Glutamatergic neuron (in vitro differentiated cells): ENCODE results near the gene VWA3B. TPM values are rescaled to one million over a fixed set of nuclear protein-coding genes. Genes with fewer than 3 reads are reported as not detected.

Experiments used
- DNase-seq: peaks from one replicate; pipeline ENCODE4 v3.0.0; 2022
- H3K27ac Mint-ChIP-seq: one replicate; pipeline ENCODE4 v1.8.0; 2020; ENCODE audit warnings: mild to moderate bottlenecking, mixed read lengths, inconsistent platforms; ENCODE audit not compliant: unreplicated experiment
- H3K27me3 Mint-ChIP-seq: one replicate; pipeline ENCODE4 v1.8.0; 2020; ENCODE audit warnings: mild to moderate bottlenecking, moderate library complexity, mixed read lengths, inconsistent platforms; ENCODE audit not compliant: unreplicated experiment
- H3K36me3 Mint-ChIP-seq: one replicate; pipeline ENCODE4 v1.8.0; 2020; ENCODE audit warnings: mild to moderate bottlenecking, mixed read lengths, inconsistent platforms; ENCODE audit not compliant: unreplicated experiment
- H3K4me1 Mint-ChIP-seq: one replicate; pipeline ENCODE4 v1.8.0; 2020; ENCODE audit warnings: mild to moderate bottlenecking, low read depth, mixed read lengths, inconsistent platforms; ENCODE audit not compliant: unreplicated experiment
- H3K4me3 Mint-ChIP-seq: one replicate; pipeline ENCODE4 v1.8.0; 2020; ENCODE audit warnings: mild to moderate bottlenecking, mixed read lengths, inconsistent platforms; ENCODE audit not compliant: unreplicated experiment
- H3K9me3 Mint-ChIP-seq: one replicate; pipeline ENCODE4 v1.8.0; 2020; ENCODE audit warnings: mild to moderate bottlenecking, moderate library complexity, mixed read lengths, inconsistent platforms; ENCODE audit not compliant: unreplicated experiment
- CTCF ChIP-seq: fragments of 200-600 bp; sonication (generic); IDR thresholded peaks from one replicate; pipeline ENCODE4 v1.5.0; 2021; ENCODE audit not compliant: partially characterized antibody, unreplicated experiment
- total RNA-seq: library from RNA; stranded (reverse); fragmentation: NEBNext Ultra II Directional; extraction: Animal tissue kit (Norgen Biotek cat#: 25700); gene quantifications from one replicate; pipeline ENCODE4 v1.2.1, GENCODE V29; 2021; ENCODE audit not compliant: unreplicated experiment

VWA3B gene
- total RNA-seq, 1 donor from 2014 or later = not detected

GRCh38 chr2:98118852-98119251 lies 31.9 kb downstream of the VWA3B start:
- Mint-ChIP-seq H3K36me3 (no peaks in the 10 kb centered on the region), H3K9me3 (no peaks in the 10 kb centered on the region), H3K4me1 (no peaks in the 10 kb centered on the region), H3K27ac (no peak overlapping the region), H3K4me3 (no peak overlapping the region), H3K27me3 (peaks cover 1% of the 10 kb centered on the region)
- TF ChIP-seq CTCF = no peak
- DNase-seq = no peak

- peaks cover 5% of the 10 kb centered on the region for H3K27me3 Mint-ChIP-seq
- TF ChIP-seq CTCF = no peak
- no peak overlapping the region for H3K27ac Mint-ChIP-seq
- H3K4me1 Mint-ChIP-seq = no peaks in the 10 kb centered on the region
- H3K9me3 Mint-ChIP-seq = peaks cover under 1% of the 10 kb centered on the region
- H3K36me3 Mint-ChIP-seq = no peaks in the 10 kb centered on the region
- no peak overlapping the region for H3K4me3 Mint-ChIP-seq
- DNase-seq = no peak
These were observed 34.2 kb downstream of the VWA3B start for GRCh38 chr2:98121149-98121548.

- Mint-ChIP-seq H3K27ac (no peak overlapping the region), H3K27me3 (peaks cover 7% of the 10 kb centered on the region), H3K4me1 (no peaks in the 10 kb centered on the region), H3K4me3 (no peak overlapping the region), H3K36me3 (no peaks in the 10 kb centered on the region), H3K9me3 (peaks cover 2% of the 10 kb centered on the region)
- TF ChIP-seq CTCF = no peak
- no peak for DNase-seq
These were observed 35.6 kb downstream of the VWA3B start for GRCh38 chr2:98122524-98122923.

GRCh38 chr2:98123286-98123685 lies 36.3 kb downstream of the VWA3B start:
- no peak for TF ChIP-seq CTCF
- H3K4me1 Mint-ChIP-seq = no peaks in the 10 kb centered on the region
- DNase-seq = no peak
- H3K36me3 Mint-ChIP-seq = peaks cover under 1% of the 10 kb centered on the region
- H3K27me3 Mint-ChIP-seq = peaks cover 7% of the 10 kb centered on the region
- H3K27ac Mint-ChIP-seq = no peak overlapping the region
- no peak overlapping the region for H3K4me3 Mint-ChIP-seq
- H3K9me3 Mint-ChIP-seq = peaks cover 2% of the 10 kb centered on the region

GRCh38 chr2:98126061-98126460 lies 39.1 kb downstream of the VWA3B start:
- H3K4me1 Mint-ChIP-seq = peaks cover 19% of the 10 kb centered on the region
- TF ChIP-seq CTCF = no peak
- peaks cover 4% of the 10 kb centered on the region for H3K36me3 Mint-ChIP-seq
- H3K9me3 Mint-ChIP-seq = peaks cover 6% of the 10 kb centered on the region
- peaks cover 15% of the 10 kb centered on the region for H3K27me3 Mint-ChIP-seq
- H3K27ac Mint-ChIP-seq = no peak overlapping the region
- no peak overlapping the region for H3K4me3 Mint-ChIP-seq
- DNase-seq = no peak
